Stimulated activated CD4-positive, alpha-beta T cell treated with anti-CD3 and anti-CD28 coated beads, Interleukin-1b, Interleukin-23, amount 100 ng/mL, for 1 hour (primary cell): ENCODE data around the gene SEC14L6.
"Not testable (repeated sequence)": the region's sequence is repeated elsewhere in the genome, so short reads cannot be mapped to it uniquely, and the experiment has no call there.

ENCODE experiments used
- DNase-seq, 2 donors: peaks; one replicate each; pipeline ENCODE4 v3.0.0-alpha.2; 2020; ENCODE audit warnings: low read depth in 2 of 2

Gene SEC14L6

GRCh38 chr22:30566125-30566524, 19.6 kb upstream of the SEC14L6 start:
- DNase-seq, result no peak

DNA sequence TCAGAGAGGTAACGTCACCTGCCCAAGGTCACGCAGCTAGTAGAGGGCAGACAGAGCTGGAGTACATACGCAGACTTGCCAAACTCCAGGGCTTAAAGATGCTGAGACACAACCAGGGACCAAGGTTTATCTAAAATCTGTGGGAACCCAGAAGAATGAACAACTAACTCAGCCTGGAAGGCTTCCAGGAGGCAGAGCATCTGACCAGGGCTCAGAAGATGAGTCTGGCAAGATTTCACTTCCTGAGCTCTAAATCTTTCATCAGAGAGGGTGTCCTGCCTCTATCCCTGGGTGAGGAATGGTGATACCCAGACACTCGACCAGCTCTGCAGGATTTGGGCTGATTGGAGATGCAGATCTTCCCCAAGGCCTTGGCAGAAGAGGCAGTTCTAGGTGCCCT, 18.8 kb upstream of the SEC14L6 start:
- no peak for DNase-seq

GRCh38 chr22:30564761-30565119, 18.2 kb upstream of the SEC14L6 start:
- DNase-seq, result no peak

GRCh38 chr22:30564045-30564760, 17.7 kb upstream of the SEC14L6 start:
- no peak for DNase-seq

DNA sequence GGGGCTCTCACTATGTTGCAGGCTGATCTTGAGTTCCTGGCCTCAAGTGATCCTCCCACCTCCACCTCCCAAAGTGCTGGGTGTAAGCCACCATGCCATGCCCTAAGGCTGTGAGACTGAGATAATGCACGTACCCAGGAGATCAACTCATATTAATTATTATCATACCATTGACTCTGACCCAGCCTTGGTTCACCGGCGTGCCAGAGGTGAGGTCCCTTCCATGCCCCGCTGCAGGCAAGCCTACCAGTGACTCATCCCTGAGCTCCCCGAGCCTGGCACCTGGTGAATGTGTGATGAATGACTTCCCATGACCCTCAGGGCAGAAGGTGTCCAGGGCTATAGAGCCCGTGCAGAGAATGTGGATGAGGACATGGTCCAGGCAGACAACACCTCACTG, 15.8 kb upstream of the SEC14L6 start:
- no peak for DNase-seq

DNA sequence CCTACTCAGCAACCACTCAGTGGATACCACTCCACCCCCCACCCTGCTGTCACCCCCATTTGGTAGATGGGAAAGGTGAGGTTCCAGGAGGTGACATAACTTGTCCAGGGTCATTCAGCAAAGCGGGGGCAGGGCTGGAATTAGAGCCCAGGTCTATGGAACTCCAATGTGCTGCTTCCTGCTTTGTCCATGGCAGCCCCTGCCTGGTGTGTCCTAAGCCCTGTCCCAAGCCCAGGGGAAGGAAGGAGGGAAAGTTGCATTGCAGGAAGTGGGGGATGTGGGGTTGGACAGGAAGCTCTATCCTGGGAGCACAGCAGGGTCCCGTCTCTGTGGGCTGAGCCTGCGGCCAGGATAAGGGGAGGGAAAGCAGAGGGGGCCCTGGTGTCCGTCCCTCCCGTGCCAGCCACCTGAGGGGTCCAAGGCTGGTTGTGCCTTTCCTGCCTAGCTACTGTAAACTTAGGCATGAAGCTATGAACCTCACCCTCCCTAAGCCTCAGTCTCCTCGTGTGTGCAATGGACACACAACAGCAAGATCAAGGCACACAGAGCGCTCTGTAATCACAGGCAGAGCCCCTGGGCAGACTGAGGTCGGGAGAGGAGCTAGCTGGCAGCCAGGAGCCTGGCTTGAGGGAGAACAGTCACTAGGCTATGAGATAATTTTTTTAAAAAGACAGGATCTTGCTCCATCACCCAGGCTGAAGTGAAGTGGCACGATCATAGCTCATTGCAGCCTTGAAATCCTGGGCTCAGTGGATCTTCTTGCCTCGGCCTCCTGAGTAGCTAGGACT, 15.1 kb upstream of the SEC14L6 start:
- DNase-seq, result no peak

DNA sequence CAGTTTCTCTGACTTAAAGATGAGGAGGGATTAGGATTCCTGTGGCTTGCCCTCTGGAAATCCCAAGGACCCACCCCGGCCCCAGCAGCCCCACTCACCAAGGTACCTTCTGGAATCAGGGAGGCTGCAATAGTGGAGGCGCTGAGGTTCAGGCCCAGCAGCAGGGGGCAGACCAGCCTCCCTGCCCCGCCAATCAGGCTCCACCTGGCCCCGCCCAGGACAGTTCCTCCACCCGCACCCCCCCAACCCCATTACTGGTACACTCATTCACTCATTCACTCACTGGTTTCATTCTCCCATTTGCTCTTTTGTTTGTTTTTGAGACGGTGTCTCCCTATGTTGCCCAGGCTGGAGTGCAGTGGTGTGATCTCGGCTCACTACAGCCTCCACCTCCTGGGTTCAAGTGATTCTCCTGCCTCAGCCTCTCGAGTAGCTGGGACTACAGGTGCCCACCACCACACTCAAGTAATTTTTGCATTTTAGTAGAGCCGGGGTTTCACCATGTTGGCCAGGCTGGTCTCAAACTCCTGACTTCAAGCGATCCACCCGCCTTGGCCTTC, 14.2 kb upstream of the SEC14L6 start:
- not testable (repeated sequence) for DNase-seq

DNA sequence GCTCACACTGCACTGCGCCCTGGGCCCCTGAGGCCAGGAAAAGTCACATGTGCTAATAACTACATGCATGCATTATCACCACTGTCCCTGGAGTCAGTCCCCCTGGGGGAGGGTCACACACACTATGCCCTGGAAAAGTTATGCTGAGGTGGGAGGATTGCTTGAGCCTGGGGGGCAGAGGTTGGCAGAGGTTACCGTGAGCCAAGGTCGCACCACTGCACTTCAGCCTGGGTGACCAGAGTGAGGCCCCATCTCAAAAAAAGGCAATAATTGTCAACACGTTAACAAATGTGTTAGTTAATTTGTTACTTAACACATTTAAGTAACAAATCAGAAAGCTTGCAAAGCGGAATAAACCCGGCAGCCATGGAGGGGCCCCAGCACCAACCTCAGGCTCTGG, 13.3 kb upstream of the SEC14L6 start:
- no peak for DNase-seq

DNA sequence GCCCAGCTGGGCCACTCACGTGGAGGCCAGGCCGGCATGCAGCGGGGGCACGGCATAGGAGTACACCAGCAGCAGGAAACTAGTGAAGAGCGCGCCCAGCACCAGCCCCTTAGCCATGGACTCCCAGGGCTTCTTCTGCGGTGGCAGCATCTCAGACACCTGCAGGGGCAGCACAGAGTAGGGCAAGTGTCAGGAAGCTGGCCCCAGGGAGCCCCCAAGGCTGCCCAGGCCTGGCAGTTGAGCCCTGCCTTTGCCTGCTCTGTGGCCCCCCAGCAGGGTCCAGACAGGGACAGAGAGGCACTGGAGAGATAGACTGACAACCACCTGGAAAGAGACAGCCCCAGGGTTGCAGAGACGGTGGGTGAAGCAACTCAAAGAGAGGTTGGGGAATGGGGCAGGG, 10.7 kb upstream of the SEC14L6 start:
- no peak for DNase-seq

- DNase-seq, result no peak
Observed at GRCh38 chr22:30556388-30556787, 9.8 kb upstream of the SEC14L6 start.

- DNase-seq, result no peak
Observed at GRCh38 chr22:30555282-30556210, 9.0 kb upstream of the SEC14L6 start.

GRCh38 chr22:30553971-30554370, 7.4 kb upstream of the SEC14L6 start:
- no peak for DNase-seq

GRCh38 chr22:30552719-30553118, 6.2 kb upstream of the SEC14L6 start:
- DNase-seq, result no peak

DNA sequence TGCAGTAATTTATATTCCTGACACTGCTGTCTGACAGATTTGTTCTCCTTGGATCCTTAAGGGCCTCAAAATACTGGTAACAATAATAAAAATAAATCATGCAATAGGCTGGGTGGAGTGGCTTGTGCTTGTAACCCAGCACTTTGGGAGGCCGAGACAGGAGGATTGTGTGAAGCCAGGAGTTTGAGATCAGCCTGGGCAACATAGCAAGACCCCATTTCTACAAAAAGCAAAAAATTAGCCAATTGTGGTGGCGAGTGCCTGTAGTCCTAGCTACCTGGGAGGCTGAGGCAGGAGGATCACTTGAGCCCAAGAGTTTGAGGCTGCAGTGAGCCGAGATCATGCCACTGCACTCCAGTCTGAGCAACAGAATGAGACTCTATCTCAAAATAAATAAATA, 5.3 kb upstream of the SEC14L6 start:
- DNase-seq, result not testable (repeated sequence)

GRCh38 chr22:30547188-30547587, 647 bp upstream of the SEC14L6 start:
- DNase-seq, result no peak

- DNase-seq, result no peak
Observed at GRCh38 chr22:30542811-30543188, 3.7 kb downstream of the SEC14L6 start.

DNA sequence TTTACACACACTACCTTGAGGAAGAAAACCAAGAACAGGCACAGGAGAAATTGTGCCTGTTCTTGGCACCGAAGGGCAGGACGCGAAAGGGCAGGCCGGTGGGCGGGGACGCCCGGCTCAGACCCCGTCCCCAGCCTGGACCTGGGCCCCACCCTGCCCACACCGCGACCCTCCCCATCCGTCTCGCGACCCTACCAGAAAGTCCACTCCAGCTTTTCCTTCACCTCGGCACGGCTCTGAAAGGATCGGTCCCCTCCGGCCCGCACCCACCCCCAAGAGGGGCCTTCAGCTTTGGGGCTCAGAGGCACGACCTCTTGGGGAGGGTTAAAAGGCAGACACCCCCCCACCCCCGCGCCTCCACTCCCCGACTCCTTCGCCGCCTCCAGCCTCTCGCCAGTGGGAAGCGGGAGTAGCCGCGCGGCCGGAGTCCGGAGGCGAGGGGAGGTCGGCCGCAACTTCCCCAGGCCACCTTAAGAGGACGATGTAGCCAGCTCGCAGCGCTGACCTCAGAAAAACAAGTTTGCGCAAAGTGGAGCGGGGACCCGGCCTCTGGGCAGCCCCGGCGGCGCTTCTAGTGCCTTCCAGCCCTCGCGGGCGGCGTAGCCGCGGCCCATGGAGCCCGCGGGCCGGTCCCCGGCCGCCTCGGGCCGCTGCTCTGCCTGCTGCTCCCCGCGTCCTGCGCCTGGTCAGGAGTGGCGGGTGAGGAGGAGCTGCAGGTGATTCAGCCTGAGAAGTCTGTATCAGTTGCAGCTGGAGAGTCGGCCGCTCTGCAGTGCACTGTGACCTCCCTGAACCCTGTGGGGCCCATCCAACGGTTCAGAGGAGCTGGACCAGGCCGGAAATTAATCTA, 4.4 kb downstream of the SEC14L6 start:
- DNase-seq, result no peak

DNA sequence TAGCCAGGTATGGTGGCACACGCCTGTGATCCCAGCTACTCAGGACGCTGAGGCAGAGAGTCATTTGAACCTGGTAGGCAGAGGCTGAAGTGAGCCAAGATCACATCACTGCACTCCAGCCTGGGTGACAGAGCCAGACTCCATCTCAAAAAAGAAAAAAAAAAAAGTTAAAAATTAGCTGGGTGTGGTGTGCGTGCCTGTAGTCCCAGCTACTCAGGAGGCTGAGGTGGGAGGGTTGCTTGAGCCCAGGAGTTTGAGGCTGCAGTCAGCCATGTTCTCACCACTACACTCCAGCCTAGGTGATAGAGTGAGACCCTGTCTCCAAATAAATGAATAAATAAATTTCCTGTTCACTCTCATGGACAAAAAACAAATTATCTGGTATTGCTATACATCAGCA, 5.0 kb downstream of the SEC14L6 start:
- not testable (repeated sequence) for DNase-seq

GRCh38 chr22:30539368-30539767, 7.2 kb downstream of the SEC14L6 start:
- DNase-seq, result no peak

GRCh38 chr22:30538280-30538679, 8.3 kb downstream of the SEC14L6 start:
- DNase-seq, result no peak

DNA sequence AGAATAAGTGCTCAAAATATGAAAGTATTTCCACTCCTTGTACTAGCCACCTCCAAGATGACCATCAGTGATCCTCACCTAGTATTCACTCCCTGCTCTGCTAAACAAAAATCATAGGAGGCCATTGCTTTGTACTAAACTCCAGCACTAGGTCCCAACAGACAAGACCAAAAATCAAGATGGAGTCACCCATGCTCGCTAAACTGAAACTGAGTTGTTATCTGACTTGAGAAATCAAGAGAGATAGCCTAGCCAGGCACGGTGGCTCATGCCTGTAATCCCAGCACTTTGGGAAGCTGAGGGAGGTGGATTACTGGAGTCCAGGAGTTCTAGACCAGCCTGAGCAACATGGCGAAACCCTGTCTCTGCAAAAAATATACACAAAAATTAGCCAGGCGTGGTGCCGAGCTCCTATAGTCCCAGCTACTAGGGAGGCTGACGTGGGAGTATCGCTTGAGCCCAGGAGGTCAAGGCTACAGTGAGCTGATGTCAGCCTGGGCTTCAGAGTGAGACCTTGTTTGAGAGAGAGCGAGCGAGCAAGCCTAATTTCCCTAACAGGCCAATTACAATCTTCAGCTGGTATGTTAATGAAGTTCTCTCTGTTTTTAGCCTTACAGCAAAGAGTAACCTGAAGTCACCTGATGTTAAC, 9.3 kb downstream of the SEC14L6 start:
- no peak for DNase-seq
